Omental fat pad (tissue), 4 donors: Measurements from ENCODE around the gene SMIM24. TPM values are rescaled to one million over a fixed set of nuclear protein-coding genes. Genes with fewer than 3 reads are reported as not detected.

ENCODE experiments used
- ATAC-seq: fragments of 150-250 bp; one replicate; pipeline ENCODE4 v1.9.1; 2016; ENCODE audit warnings: mild to moderate bottlenecking, moderate library complexity; ENCODE audit not compliant: low FRiP score
- DNase-seq: peaks from one replicate; pipeline ENCODE4 v3.0.0-alpha.2; 2019; ENCODE audit warnings: low spot score
- total RNA-seq, 4 donors: library from RNA; depleted of rRNA; stranded (reverse); fragments of >200 nt; gene quantifications; one replicate each; pipeline ENCODE4 v1.1.0, GENCODE V29; 2016
- TF ChIP-seq, protein P1 (sequence below), 3 donors: fragments of 450-650 bp; IDR thresholded peaks; one replicate each; pipeline ENCODE4 v1.5.1; 2016 to 2017; ENCODE audit warnings: antibody characterized with exemption in 3 of 3, mild to moderate bottlenecking in 3 of 3, moderate library complexity in 2 of 3

Gene SMIM24
- total RNA-seq, 4 donors from 2014 or later = not detected

DNA sequence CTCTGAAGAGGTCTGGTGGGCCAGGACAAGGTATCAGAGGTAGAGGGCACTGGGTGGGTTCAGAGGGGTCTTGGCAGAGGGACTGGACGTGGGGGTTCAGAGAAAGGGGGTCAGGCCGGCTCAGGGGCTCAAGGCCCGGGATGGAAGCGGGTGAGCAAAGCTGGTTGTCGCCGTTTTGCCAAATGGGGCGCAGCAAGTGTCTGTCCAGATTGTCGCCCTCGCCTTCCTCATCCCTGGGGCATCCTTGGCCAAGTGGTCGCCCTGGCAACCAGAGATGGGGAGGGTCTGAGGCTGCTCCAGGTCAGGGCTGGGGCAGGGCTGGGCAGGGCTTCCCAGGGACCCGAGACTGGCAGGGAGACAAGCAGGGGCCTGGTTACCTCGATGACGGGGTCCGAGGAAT is 13.3 kb upstream of the SMIM24 start:
- ATAC-seq (no peak), DNase-seq (no peak)
- TF ChIP-seq, protein P1, sequence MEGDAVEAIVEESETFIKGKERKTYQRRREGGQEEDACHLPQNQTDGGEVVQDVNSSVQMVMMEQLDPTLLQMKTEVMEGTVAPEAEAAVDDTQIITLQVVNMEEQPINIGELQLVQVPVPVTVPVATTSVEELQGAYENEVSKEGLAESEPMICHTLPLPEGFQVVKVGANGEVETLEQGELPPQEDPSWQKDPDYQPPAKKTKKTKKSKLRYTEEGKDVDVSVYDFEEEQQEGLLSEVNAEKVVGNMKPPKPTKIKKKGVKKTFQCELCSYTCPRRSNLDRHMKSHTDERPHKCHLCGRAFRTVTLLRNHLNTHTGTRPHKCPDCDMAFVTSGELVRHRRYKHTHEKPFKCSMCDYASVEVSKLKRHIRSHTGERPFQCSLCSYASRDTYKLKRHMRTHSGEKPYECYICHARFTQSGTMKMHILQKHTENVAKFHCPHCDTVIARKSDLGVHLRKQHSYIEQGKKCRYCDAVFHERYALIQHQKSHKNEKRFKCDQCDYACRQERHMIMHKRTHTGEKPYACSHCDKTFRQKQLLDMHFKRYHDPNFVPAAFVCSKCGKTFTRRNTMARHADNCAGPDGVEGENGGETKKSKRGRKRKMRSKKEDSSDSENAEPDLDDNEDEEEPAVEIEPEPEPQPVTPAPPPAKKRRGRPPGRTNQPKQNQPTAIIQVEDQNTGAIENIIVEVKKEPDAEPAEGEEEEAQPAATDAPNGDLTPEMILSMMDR (IDR thresholded peaks at IDR 0.05) = no peak

DNA sequence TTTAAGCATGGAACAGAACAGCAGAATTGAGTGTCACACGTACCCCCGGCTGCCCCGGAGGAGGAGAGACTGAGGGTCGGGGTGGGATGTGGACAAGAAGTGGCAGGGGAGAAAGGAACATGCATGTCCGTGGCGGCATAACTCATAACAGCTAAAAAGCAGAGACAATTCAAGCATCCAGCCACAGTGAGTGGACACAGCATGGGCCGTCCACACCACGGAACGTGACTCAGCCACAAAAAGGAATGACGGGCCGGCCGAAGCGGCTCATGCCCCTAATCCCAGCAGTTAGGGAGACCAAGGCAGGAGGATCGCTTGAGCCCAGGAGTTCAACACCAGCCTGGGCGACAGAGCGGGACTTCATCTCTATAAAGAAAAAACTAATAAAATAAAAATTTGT is 12.6 kb upstream of the SMIM24 start:
- ATAC-seq (no peak), DNase-seq (no peak)
- TF ChIP-seq, protein P1 (IDR thresholded peaks at IDR 0.05) = no peak

DNA sequence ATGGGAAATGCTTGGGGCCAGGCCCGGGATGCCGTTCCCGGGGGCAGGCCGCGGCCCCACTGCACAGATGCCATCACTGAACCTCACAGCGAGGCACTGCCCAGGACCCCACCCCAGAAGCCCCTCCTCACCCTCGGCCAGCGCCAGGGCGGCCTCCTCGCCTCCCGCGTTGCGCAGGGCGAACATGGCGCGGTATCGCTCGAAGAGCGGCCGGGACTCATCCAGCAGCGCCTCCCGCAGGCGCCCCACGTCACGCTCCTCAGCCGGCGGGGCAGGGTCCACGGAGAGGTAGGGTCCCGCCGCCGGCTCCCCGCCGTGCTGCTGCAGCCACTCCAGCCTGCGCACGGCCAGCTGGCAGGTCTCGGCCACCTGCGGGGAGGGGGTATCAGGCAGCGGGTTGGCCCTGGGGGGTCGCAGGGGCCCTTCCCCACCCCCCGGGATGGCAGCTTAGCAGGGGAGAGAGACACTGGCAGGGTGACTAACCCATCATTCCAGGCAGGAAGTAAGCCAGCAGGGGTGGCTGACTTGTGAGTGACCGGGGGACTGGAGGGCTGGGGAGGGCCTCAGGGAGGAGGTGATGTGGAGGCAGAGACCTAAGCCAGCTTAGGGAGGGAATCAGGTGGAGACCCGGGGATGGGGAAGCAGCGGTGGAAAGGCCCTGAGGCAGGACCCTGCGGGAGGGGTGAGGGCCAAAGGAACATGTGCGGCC is 12.0 kb upstream of the SMIM24 start:
- TF ChIP-seq, protein P1 (IDR thresholded peaks at IDR 0.05) = no peak
- DNase-seq (no peak), ATAC-seq (no peak)

DNA sequence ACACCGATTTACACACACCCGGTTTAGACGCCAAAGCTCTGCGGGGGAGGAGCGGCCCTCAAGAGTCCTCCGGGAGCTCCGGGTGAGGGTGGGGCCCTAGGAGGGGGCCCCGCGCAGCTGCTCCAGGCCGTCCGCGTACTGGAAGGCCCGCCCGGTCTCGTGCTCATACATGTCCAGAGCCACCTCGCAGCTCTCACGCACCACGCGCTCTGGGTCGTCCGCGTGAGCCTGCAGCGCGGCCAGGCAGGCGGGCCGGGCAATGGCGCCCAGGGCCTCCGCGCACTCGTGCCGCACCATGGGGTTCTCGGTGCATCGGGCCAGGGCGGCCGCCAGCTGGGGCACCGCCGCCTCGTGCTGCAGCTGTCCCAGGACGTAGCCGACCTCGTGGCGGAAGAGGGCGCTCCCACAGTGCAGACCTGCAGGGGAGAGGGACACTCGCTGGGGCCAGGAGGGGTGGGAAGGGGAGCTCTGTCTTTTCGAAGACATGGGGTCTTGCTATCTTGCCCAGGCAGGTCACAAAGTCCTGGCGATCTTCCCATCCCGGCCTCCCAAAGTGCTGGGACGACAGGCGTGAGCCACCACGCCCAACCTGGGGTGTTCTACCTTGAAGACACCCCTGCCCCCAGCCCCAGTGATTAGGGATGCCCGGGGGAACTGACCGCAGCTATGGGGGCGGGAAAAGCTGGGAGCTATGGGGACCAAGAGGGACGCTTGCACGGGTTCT is 11.2 kb upstream of the SMIM24 start:
- DNase-seq (no peak), ATAC-seq (no peak)
- TF ChIP-seq, protein P1 (IDR thresholded peaks at IDR 0.05) = no peak

DNA sequence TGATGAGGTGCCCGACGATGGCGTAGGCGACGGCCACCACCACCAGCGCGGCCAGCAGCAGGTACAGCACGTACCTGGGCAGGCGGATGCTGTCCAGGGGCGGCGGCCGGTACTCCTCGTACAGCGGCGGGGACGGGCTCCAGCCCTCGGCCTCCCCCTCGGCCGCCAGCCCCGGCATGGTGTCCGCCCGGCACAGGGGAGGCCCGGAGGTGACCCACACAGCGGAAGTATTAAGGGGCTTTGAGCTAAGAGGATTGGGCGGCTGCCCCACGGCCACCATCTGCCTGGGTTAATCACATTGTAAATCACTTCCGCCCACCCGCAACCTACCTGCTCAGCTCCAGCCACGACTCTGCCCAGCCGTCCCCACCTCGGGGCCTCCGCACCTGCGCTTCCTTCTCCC is 2.9 kb upstream of the SMIM24 start, which contains the start of gene SMIM44:
Gene SMIM44 (minus strand): TSS at position 216 of the 403 bp plus-strand sequence. CDS start 38 bp downstream, at position 178.
- ATAC-seq (no peak), DNase-seq (no peak)
- TF ChIP-seq, protein P1 (IDR thresholded peaks at IDR 0.05) = no peak

DNA sequence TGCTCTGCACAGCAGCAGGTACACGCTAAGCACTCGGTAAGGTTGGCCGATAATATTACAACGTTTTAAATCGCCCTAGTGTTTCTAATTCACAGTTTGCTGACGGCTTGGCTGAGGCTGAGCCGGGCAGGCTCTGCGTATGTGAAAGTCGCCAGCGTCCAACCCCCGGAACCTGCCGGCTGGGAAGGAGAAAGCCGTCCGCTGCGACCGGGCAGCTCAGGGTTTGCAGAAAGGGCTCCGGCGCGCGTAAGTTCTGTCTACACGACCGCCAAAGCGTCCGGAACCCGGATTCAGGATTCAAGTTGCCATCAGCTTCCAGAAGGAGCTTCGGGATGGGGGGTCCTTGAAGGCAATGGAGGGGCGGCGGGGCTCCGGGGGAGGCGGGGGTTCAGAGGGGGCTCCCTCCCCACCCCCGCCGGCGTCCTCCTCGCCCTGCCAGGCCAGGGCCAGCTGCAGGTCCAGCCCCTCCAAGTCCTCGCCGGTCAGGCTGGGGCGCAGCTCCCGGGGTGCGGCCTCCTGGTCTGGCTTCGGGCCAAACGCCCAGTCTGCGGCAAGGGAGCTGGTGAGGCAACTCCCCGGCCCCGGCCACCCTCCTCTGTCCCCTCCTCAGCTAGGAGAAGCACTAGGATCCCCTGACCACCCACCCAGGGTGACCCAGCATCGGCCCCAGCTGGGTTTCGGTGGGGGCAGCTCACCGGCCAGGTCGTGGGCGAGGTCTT is 2.3 kb upstream of the SMIM24 start:
- no peak for ATAC-seq
- DNase-seq = no peak
- TF ChIP-seq, protein P1 (IDR thresholded peaks at IDR 0.05) = no peak
